Smooth muscle cell (in vitro differentiated cells): ENCODE measurements around the gene HEYL. TPM values are rescaled to one million over a fixed set of nuclear protein-coding genes. Genes with fewer than 3 reads are reported as not detected.

ENCODE experiments used
- DNase-seq: peaks from one replicate; lab custom pipeline; 2025; ENCODE audit not compliant: unreplicated experiment; lab: John Stamatoyannopoulos, UW
- H2AFZ ChIP-seq: fragments of 200-600 bp; sonication (generic); 2 replicates; pipeline ENCODE4 v1.6.0; 2016; ENCODE audit warnings: antibody characterized with exemption, low read depth, mild to moderate bottlenecking
- H3F3A ChIP-seq: fragments of 200-600 bp; sonication (generic); 2 replicates; pipeline ENCODE4 v1.6.0; 2017; ENCODE audit warnings: antibody characterized with exemption, low read depth
- H3K27ac ChIP-seq: fragments of 200-600 bp; sonication (generic); 2 replicates; pipeline ENCODE4 v1.5.1; 2016; ENCODE audit warnings: low read depth, mild to moderate bottlenecking
- H3K27me3 ChIP-seq: fragments of 200-600 bp; sonication (generic); 2 replicates; pipeline ENCODE4 v1.6.1; 2016; ENCODE audit warnings: low read depth, mild to moderate bottlenecking
- H3K36me3 ChIP-seq: fragments of 200-600 bp; sonication (generic); 2 replicates; pipeline ENCODE4 v1.5.1; 2016; ENCODE audit warnings: low read depth
- H3K4me1 ChIP-seq: fragments of 200-600 bp; sonication (generic); 2 replicates; pipeline ENCODE4 v1.5.1; 2016; ENCODE audit warnings: low read depth
- H3K4me2 ChIP-seq: fragments of 200-600 bp; sonication (generic); 2 replicates; pipeline ENCODE4 v1.6.0; 2016; ENCODE audit warnings: mild to moderate bottlenecking
- H3K4me3 ChIP-seq: fragments of 200-600 bp; sonication (generic); 2 replicates; pipeline ENCODE4 v1.5.1; 2016; ENCODE audit warnings: mild to moderate bottlenecking
- H3K79me2 ChIP-seq: fragments of 200-600 bp; sonication (generic); 2 replicates; pipeline ENCODE4 v1.6.0; 2016; ENCODE audit warnings: low read depth, mild to moderate bottlenecking
- H3K9ac ChIP-seq: fragments of 200-600 bp; sonication (generic); 2 replicates; pipeline ENCODE4 v1.6.0; 2016; ENCODE audit warnings: low read depth
- H3K9me3 ChIP-seq: fragments of 200-600 bp; sonication (generic); replicated peaks from 2 replicates; pipeline ENCODE4 v1.5.1; 2016; ENCODE audit warnings: low read depth
- H4K20me1 ChIP-seq: fragments of 200-600 bp; sonication (generic); 2 replicates; pipeline ENCODE4 v1.6.0; 2016; ENCODE audit warnings: low read depth
- WGBS: methylation state at CpG from one replicate; pipeline ENCODE4 v1.1.7; 2016; ENCODE audit warnings: low lambda C conversion rate; 5-methylcytosine and 5-hydroxymethylcytosine counted together
- polyA plus RNA-seq: library from polyadenylated mRNA; unstranded; fragments of >200 nt; fragmentation: Nextera tagmentation; extraction: Ambion mirVana; gene quantifications from 2 replicates; pipeline ENCODE4 v1.2.1, GENCODE V29; 2016
- total RNA-seq: library from RNA; depleted of rRNA; stranded (reverse); fragments of >200 nt; gene quantifications from 2 replicates; pipeline ENCODE4 v1.2.3, GENCODE V29; 2014
- TF ChIP-seq, protein P1 (sequence below): fragments of 200-600 bp; sonication (generic); IDR thresholded peaks from 2 replicates; pipeline ENCODE4 v1.5.1; 2017; ENCODE audit warnings: borderline replicate concordance, mild to moderate bottlenecking, antibody characterized with exemption; ENCODE audit not compliant: insufficient read depth, poor library complexity, severe bottlenecking

HEYL gene
- total and polyA plus RNA-seq, 2 experiments from 2014 or later: 7.8 to 16.5 TPM

DNA sequence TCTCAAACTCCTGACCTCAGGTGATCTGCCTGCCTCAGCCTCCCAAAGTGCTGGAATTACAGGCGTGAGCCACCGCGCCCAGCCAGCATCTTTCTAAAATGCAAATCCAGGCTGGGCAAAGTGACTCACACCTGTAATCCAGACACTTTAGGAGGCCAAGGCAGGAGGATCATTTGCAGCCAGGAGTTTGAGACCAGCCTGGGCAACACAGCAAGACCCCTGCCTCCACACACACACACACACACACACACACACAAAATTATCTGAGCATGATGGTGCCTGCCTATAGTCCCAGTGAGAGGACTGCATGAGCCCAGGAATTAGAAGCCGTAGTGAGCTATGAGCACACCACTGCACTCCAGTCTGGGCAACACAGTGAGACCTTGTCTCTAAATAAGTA is 46.1 kb downstream of the HEYL start:
- Histone ChIP-seq H3F3A (no peaks in the 10 kb centered on the region), H3K4me2 (no peak overlapping the region), H3K27me3 (peaks cover 14% of the 10 kb centered on the region), H3K79me2 (no peaks in the 10 kb centered on the region), H3K9ac (no peak overlapping the region), H3K4me1 (no peaks in the 10 kb centered on the region), H4K20me1 (no peaks in the 10 kb centered on the region), H3K36me3 (no peaks in the 10 kb centered on the region), H3K27ac (no peak overlapping the region), H3K4me3 (no peak overlapping the region), H3K9me3 (no peaks in the 10 kb centered on the region), H2AFZ (no peak overlapping the region)
- 94% methylated on average over 4 of the region's 4 CpGs for WGBS
- TF ChIP-seq, protein P1, sequence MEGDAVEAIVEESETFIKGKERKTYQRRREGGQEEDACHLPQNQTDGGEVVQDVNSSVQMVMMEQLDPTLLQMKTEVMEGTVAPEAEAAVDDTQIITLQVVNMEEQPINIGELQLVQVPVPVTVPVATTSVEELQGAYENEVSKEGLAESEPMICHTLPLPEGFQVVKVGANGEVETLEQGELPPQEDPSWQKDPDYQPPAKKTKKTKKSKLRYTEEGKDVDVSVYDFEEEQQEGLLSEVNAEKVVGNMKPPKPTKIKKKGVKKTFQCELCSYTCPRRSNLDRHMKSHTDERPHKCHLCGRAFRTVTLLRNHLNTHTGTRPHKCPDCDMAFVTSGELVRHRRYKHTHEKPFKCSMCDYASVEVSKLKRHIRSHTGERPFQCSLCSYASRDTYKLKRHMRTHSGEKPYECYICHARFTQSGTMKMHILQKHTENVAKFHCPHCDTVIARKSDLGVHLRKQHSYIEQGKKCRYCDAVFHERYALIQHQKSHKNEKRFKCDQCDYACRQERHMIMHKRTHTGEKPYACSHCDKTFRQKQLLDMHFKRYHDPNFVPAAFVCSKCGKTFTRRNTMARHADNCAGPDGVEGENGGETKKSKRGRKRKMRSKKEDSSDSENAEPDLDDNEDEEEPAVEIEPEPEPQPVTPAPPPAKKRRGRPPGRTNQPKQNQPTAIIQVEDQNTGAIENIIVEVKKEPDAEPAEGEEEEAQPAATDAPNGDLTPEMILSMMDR: no peak
- DNase-seq: no peak

- TF ChIP-seq, protein P1: no peak
- H4K20me1 ChIP-seq: no peaks in the 10 kb centered on the region
- no peaks in the 10 kb centered on the region for H3F3A ChIP-seq
- peaks cover 14% of the 10 kb centered on the region for H3K27me3 ChIP-seq
- H3K4me3 ChIP-seq: no peak overlapping the region
- H3K9me3 ChIP-seq: no peaks in the 10 kb centered on the region
- H3K36me3 ChIP-seq: no peaks in the 10 kb centered on the region
- H2AFZ ChIP-seq: no peak overlapping the region
- DNase-seq: no peak
- no peaks in the 10 kb centered on the region for H3K79me2 ChIP-seq
- no peak overlapping the region for H3K9ac ChIP-seq
- 87% methylated on average over 4 of the region's 4 CpGs for WGBS
- no peaks in the 10 kb centered on the region for H3K4me1 ChIP-seq
- no peak overlapping the region for H3K4me2 ChIP-seq
- H3K27ac ChIP-seq: no peak overlapping the region
Observed at GRCh38 chr1:39592069-39592468, 47.4 kb downstream of the HEYL start.

DNA sequence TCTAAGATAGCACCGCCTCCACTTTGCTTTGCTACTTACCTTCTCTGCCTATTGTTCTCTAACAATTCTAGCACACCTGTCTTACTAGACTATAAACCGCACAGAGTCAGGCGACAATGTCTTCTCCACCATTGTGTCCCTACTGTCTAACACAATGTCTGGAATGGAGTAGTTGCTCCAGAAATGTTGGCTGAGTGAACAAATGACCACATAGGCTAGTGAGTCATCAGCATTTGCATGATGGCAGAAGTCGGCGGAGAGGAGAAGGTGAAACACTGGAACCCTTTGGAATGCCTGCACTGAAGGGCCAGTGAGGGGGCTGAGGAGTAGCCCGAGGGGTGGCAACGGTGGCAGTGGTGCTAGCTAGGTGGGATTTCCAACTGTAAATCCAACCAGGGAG is 48.9 kb downstream of the HEYL start:
- Histone ChIP-seq H4K20me1 (no peaks in the 10 kb centered on the region), H3K36me3 (no peaks in the 10 kb centered on the region), H3K4me1 (no peaks in the 10 kb centered on the region), H3K27ac (no peak overlapping the region), H3K9ac (no peak overlapping the region), H3F3A (no peaks in the 10 kb centered on the region), H3K4me2 (no peak overlapping the region), H3K4me3 (no peak overlapping the region), H2AFZ (no peak overlapping the region), H3K9me3 (no peaks in the 10 kb centered on the region), H3K27me3 (peaks cover 6% of the 10 kb centered on the region), H3K79me2 (no peaks in the 10 kb centered on the region)
- 58% methylated on average over 7 of the region's 7 CpGs for WGBS
- TF ChIP-seq, protein P1: no peak
- DNase-seq: no peak

DNA sequence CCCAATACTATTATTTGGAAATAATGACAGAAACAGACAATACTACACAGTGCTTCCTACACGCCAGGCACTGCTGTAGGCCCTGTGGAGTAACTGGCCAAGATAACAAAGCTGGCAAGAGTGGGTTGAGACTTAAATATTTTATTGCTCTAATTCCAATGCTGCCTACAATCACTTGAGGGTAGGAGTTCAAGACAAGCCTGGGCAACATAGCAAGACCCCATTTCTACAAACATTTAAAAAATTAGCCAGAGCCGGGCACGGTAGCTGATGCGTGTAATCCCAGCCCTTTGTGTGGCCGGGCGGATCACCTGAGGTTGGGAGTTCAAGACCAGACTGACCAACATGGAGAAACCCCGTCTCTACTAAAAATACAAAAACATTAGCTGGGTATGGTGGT is 53.5 kb downstream of the HEYL start:
- WGBS: 94% methylated on average over 7 of the region's 7 CpGs
- no peaks in the 10 kb centered on the region for H3K27me3 ChIP-seq

More for the DNA sequence above, 53.5 kb downstream of the HEYL start:
- Histone ChIP-seq H3K9ac (no peak overlapping the region), H2AFZ (no peak overlapping the region), H3K27ac (no peak overlapping the region), H3K4me2 (no peak overlapping the region), H3F3A (no peaks in the 10 kb centered on the region), H3K4me3 (no peak overlapping the region), H3K4me1 (no peaks in the 10 kb centered on the region), H3K36me3 (no peaks in the 10 kb centered on the region), H3K79me2 (no peaks in the 10 kb centered on the region), H4K20me1 (no peaks in the 10 kb centered on the region), H3K9me3 (no peaks in the 10 kb centered on the region)
- DNase-seq: no peak
- TF ChIP-seq, protein P1: no peak
